Activated T-cell treated with anti-CD3 and anti-CD28 coated beads, Interleukin-2, amount 50 U/mL, for 1 hour (primary cell): Measurements from ENCODE around the gene CDH24.

Experiments used
- DNase-seq: peaks from one replicate; pipeline ENCODE4 v3.0.0-alpha.2; 2020

CDH24 gene, protein sequence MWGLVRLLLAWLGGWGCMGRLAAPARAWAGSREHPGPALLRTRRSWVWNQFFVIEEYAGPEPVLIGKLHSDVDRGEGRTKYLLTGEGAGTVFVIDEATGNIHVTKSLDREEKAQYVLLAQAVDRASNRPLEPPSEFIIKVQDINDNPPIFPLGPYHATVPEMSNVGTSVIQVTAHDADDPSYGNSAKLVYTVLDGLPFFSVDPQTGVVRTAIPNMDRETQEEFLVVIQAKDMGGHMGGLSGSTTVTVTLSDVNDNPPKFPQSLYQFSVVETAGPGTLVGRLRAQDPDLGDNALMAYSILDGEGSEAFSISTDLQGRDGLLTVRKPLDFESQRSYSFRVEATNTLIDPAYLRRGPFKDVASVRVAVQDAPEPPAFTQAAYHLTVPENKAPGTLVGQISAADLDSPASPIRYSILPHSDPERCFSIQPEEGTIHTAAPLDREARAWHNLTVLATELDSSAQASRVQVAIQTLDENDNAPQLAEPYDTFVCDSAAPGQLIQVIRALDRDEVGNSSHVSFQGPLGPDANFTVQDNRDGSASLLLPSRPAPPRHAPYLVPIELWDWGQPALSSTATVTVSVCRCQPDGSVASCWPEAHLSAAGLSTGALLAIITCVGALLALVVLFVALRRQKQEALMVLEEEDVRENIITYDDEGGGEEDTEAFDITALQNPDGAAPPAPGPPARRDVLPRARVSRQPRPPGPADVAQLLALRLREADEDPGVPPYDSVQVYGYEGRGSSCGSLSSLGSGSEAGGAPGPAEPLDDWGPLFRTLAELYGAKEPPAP

DNA sequence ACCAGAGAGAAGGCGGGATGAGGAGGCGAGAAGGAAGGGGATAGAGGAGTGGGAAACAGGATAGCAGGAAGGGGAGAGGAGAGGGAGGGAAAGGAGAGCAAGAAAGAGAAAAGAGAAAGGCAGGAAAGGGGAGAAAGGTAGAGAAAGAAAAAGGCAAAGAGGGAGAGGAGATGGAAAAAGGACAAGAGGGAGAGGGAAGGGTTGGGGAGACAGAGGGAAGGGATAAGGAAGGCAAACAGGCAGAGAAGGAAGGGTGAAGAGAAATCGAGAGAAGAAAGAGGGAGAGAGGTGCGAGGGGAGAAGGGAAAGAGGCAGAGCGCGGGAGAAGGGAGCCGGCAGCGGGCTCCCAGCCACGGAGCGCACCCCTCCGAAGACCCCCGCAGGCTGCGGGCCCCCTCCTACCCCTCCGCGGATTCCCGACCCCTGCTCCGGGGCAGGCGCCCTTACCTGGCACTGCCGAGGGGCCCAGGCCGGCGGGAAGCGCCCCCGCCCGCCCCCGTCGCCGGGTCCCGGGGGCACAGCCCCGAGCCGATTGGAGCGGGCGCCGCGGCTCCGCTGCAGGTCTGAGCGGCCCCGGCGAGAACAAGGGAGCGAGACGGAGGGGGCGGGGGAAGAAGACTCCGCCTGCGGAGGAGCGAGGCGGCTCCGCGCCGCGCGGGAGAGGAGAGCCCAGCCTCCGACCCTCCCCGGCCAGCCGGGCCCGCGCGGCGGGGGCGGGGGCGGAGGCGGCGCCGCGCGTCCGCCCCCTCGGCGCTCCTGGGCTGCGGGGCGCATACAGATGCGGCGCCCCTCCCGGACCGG lies at the start of gene CDH24:
Gene CDH24 (minus strand): TSS at position 565 of the 801 bp plus-strand sequence. CDS start 1,787 bp downstream, outside the sequence.
- DNase-seq = peak; percentile 74

DNA sequence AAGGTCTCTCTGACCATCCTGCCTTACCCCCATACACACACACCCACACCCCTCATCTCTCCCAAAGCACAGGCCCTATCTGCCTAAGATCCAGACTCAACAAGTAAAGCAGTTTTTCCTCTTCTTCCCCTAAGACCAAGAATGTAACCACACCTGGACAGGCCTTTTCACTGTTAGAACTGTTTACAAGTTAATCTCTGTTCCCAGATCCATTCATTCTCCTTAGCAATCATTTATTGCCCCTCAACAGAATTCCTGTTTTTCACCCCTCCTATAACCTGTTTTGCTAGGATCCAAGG lies 49.4 kb upstream of the CDH24 start:
- no peak for DNase-seq

DNA sequence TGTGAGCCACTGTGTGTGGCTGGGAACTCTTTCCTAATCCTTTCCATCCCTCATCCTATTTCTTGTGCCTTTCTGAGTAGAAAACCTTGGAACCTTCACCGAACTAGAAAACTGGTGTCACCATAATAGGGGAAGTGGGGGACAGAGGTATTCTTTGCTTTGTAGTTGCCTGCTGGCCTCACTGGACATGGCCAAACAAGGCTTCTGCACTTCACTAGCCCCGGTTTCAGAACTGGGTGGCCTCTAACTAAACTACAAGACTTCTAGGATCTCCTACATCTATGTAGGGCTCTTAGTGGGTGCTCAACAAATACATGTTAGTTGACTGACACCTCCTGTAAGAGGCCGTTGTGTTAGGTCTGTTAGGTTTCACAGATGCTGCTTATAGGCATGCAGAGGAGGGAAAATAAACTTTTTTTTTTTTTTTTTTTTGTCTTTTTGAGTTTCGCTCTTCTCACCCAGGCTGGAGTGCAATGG lies 48.1 kb upstream of the CDH24 start:
- DNase-seq = no peak

DNA sequence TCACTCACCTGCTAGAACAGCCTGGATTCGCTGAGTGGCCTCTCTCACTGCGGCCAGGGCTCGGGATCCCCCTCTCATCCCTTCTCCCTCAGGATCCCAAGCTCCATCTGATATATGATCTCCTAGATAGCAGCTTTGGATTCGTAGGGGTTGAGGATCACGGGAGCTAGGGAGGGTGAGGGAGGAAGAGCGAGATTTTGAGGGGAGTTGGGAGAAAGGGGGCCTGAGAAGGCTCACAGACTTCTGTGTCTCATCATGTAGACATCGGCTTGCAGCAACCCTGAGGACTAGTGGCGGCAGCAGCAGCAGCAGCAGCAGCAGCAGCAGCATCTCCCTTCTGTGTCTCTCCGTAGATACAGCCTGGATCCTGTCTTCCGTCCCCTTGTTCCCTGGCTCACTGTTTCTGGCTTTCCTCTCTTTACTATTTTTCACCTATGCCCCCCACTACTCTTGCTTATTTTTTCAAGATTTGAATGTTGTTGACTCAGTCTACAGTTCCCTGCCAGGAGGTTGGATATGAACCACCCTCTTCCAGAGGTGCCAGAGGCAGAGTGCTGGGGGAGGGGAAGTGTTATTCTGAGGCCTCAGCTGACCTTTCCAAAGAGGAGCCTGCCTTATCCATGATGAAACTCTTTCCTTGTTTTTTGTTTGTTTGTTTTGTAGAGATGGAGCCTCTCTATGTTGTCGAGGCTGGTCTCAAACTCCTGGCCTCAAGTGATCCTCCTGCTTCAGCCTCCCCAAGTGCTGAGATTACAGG lies 47.4 kb upstream of the CDH24 start, which contains the start of gene CIROP:
Gene CIROP (minus strand): TSS at position 399 of the 757 bp plus-strand sequence. CDS start 69 bp downstream, at position 330.
- DNase-seq = no peak

DNA sequence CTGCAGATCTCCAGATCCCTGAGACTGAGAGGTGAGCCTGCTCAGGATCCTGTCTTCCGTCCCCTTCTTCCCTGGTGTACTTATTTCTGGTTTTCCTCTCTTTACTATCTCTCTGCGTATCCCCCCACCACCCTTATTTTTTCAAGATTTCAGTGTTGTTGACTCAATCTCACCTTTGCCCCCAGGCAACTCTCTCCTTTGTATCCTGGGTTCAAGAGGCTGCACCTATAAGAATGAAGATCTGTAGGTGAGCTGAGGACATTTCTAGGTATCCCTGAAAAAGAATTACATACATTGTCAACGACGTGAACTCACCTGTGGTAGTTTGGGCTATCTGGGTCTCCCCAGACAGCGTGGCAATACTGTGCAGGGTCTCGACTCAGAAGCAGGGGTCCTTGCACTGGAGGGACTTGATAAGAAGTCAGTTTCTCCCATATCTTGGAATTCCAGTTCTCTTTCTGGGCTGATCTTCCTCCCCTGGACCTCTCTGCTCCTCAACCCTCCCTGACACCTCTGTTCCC lies 46.8 kb upstream of the CDH24 start:
- no peak for DNase-seq

DNA sequence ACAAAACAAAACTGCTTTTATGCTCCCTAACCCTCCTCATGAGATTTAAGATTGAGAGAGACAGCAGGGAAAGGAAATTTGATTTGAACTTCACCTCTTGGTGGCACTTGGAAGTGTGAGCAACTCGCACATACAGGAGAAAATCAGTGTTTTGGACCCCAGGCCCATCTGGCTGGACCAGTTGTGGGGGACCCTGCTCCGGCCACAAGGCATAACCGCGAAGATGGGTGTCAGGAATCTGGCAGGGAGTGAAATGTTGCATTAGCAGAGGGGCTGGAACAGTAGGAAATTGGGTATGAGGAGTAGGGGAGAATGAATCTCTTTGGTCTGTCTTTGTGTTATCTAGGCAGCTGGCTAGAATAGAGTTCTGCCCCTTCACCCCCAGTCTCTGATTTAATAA lies 46.3 kb upstream of the CDH24 start:
- no peak for DNase-seq

DNA sequence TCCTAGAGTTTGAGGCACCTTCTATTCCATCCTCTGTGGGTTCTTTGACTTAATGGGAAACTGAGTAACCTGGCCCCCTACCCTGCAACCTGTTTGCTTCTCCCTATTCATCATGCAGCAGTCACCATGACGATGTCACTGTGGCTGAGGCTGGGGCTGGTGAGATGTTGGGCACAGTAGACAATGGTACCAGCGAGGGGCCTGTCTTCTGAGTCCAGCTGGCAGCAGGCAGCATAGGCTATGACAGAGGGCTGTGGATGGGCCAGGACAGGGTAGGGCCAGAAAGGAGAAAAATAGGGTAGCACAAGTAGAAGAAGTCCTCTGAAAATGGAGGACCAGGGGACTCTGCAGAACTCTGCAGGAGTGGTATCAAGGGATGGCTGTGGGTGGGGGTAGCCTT lies 45.5 kb upstream of the CDH24 start:
- no peak for DNase-seq

DNA sequence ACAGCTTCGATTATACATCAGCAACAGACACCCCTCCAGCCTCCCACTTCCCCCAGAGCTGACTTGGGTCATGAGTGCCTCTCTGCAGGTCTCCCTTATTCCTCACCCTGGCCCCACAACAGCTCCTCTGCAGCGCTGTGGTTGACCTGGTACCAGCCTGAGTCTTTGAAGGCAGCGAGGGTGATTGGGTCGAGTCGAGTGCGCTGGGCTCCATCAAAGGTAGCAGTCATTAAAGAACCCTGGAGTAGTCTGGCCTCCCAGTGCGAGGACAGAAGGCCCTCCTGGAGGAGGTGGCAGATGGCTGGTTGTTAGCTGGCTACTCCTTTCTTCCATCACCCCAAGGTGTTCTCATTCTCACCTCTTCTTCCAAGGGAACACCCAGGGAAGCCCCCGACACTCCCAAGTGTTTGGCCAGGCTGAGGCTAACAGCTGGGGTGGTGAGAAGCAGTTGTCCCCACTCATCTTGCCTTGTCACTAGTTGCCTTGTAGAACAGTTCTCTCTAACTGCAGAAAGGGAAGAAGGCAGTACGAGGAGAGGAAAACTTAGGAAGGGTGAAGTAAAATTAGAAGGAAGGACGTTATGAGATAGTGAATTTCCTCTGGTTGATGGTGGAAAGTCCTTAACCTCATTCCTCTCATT lies 44.8 kb upstream of the CDH24 start:
- no peak for DNase-seq

DNA sequence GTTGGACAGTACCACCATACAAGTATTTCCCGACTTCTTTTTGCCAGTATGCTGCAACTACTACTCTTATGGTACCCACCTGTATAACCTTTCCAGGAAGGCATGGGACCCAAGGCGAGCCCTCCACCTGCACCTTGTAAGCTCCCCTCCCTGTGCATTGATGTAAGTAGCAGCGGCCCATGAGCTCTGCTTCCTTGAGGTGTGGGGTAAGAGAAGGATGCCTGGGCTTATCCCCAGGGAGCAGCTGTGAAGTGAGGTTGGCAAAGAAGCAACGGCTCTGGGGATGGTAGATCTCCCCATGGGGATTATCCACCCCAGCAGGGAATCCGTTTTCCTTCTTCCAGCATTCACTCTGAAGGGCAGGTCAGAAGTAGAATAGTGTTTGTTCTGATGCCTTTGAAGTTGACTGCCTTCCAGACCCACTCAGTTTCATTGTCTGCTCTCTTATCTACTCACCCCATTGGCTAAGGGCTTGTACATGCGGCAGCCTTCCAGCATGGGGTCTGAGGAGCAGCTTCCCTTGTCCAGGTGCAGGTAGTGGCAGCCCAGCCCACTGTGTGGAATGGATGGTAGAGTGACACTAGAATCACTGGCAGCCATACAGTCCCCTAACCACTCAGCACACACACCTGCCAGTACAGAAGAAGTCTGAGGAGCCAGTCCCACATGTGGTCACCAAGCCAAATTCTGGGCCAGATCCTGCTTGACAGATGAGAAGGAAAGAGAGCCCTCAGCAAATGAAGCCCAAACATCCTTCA lies 44.1 kb upstream of the CDH24 start:
- DNase-seq = no peak

DNA sequence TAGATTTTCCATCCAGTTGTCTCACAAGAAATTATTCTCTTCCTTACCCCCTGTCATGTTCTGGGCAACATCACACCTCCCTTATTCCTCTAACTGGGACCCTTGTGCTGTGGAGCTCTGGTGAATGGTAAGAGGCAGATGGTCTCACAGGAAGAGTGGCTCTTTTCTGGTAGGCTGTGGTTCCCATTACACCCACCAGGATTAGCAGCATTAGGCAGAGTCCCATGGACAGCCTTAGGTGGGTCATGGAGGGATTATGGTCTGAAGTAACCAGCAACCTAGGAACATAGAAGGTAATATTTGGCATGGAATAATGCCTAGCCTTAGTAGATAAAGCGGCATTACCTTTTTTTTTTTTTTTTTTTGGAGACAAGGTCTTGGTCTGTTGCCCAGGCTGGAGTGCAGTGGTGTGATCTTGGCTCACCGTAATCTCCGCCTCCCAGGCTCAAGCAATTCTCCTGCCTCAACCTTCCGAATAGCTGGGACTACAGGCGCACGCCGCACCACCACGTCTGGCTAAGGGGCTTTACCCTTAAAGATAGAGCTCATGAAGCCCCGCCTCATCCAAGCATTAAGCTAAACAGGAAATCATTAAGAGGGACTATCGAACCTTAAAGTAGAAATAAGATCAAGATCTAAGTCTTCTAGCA lies 42.0 kb upstream of the CDH24 start:
- DNase-seq = no peak

DNA sequence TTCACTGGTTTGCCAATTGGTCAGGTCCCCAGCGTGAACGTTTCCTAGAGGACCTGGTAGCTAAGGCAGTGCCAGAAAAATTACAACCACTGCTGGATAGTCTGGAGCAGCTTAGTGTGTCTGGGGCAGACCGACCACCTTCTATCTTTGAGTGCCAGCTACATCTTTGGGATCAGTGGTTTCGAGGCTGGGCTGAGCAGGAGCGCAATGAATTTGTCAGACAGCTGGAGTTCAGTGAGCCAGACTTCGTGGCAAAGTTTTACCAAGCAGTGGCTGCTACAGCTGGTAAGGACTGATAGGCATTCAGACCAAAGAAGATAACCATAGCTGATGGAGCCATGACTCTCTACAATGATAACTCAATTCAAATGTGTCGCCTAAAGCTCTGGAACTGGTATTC lies 40.5 kb upstream of the CDH24 start:
- no peak for DNase-seq

DNA sequence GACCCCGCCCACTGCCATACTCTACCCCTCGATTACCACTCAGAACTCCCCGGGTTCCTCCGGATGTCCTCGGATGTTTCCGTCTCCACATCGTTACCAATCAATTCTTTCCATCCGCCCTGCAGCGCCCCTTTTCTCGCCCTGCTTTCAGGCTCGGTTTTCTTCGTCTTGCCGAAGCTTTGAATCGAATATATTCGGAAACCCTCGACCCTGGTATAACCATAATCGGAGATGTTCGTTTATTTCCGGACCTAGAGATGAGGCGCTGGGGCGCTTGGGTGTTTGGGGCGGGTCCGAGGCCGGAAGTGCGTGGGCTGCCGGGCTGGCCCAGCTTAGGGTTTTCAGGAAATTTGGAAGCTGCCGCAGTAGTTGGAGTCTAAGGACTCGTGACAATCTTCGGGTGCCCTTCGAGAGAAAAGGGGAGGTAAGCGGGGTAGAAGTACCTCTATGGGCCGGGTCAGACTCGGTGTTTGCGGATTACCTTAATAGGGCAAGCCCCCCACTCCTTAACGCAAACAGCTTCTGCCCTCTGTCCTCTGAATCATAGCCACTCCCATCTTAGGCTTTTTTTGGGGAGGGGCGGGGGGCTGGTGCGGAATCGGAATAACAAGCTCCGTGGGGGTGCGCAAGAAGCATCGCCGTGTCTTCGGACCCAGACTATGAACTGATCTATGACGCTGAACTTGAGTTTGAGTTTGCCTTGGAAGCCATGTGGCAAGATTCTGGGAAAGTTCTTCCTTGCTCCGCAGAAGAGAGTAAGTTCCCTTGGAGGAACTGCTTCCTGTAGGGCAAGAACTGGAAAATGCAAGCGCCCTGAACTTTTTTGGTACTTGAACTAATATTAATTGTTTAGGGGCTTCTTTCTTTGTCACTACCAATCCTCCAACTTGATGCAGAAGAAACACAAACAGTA lies 38.1 kb upstream of the CDH24 start, which contains the start of gene C14orf119:
Gene C14orf119 (plus strand): TSS at position 310 of the 913 bp plus-strand sequence. CDS start 2,154 bp downstream, outside the sequence.
- peak; percentile 87 for DNase-seq

DNA sequence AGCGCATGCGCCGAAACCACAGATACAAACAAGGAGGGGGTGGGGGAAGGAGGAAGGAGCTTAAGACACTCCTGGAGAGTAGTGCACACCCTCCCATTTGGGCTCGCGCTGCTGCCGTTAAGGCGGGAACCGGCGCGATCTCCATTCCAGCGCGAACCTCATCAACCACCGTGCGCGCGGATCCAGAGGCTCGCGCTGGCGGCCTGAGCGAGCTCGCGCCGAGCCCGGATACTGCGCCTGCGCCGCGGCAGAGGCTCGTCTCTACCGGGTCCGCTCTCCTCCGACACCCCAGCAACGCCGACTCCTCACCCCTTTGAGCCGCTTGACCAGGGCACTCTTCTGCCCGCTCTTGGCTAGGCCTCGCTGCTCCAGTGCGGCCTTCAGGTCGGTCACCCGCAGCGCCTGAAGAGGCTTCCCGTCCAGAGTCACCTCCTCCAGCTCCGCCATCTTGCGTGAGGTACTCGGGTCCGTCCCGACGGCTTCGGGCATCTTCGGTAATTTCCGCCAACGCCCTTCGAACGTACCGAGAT lies 37.4 kb upstream of the CDH24 start, which contains the start of gene ACIN1:
Gene ACIN1 (minus strand): TSS at position 471 of the 530 bp plus-strand sequence. CDS start 24 bp downstream, at position 447.
- DNase-seq = peak; percentile 99

DNA sequence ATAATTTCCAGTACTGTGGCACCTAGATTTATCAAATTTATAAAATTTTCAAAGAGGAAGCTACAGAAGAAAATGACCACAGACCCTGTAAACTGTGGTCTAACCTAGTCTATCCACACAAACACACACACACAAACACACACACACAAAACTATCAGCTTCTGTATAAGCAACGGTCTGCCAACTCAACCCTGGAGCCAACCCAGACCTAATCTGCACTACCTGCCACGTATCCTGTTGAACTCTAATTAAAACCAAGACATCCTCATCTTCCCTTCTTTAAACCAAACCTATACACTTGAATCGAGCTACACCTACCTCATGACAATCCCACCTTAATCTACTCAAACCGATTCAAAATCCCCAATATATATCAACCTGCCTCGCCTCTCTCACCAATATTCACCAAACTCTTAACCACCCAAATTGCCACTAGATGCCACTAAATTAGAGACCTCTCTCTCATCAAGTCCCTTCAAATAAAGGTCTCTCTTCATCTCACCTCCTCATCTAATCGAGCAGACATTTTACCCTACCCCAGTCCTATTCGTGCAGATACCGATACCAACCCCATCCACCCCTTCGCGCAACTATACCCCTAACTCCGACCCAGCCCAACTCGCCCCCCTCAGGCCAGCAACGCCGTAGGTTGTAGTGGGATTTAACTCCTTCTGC lies 36.8 kb upstream of the CDH24 start:
- DNase-seq = no peak

DNA sequence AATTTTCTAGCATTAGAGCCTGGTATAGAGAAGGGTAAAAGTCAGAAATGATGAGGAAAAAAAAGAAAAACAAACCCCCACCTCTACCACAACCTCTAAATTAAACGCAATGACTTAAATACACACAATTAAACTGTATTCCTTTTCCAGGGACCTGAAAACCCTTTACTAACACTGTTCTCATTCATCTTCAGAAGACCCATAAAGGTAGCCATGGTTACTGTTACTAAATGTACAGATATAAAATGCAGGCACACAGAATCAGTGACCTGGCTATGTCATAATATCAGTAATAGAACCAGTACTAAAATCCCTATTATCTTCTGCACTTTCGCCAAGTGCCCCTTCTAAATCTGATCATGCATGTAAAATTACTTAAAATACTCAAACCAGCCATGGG lies 36.2 kb upstream of the CDH24 start:
- no peak for DNase-seq

DNA sequence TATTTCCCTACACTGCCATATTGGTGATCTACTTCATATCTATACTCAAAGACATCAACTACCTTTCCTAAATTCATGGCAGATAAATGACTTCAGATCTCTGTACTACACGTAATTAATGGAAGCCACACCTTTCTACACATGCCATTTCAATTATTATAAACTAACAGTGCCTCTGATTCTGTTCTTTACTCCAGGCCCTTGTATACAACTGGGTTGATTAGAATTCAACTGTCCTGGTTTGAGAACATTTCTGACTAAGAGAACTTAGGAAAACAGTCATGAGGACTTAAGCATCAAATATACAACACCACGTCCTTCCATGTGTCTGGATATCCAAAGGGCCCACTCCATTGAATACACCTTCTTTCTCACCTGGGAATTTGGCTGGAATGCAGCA lies 35.8 kb upstream of the CDH24 start:
- DNase-seq = no peak

DNA sequence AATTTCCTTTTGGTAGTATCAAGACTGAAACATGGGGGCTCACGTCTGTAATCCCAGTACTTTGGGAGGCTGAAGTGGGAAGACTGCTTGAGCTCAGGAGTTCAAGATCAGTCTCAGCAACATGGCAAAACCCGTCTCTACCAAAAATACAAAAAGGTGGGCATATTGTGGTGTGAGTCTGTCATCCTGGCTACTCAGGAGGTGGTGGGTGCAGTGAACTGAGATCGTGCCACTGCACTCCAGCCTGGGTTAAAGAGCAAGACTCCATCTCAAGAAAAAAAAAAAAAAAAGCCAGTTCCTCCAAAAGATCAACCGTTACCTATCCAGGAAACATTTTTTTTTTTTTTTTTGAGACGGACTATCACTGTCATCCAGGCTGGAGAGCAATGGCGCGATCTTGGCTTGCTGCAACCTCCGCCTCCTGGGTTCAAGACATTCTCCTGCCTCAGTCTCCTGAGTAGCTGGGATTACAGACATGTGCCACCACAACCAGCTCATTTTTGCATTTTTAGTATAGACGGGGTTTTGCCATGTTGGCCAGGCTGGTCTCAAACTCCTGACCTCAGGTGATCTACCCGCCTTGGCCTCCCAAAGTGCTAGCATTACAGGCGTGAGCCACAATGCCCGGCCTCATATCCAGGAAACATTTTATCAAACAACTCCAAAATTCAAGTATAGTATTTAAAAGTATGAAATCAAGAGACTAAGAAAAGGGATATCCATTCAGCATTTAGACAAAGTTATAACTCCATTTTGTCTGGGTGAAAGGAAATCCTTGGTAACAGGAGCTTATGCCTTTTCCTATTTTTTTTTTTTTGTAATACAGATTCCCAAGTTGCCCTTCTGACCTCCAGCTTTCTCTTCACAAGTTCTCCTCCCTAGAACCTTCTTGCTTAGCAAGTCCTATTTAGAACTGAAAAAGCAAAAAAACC lies 34.2 kb upstream of the CDH24 start:
- no peak for DNase-seq
